Thyroid gland (tissue), 4 donors: ENCODE data around the gene NUP93. TPM values are rescaled to one million over a fixed set of nuclear protein-coding genes. Genes with fewer than 3 reads are reported as not detected.

Source experiments
- DNase-seq, 2 donors: peaks; one replicate each; pipeline ENCODE4 v3.0.0-alpha.2; 2019
- H3K27ac ChIP-seq, 3 donors: fragments of 200-600 bp; sonication (generic); 1 replicate in 2 of 3; 2 replicates in 1 of 3; pipeline ENCODE4 v1.5.1; 2016 to 2019; ENCODE audit warnings: mild to moderate bottlenecking in 1 of 3, moderate library complexity in 1 of 3
- H3K27me3 ChIP-seq: fragments of 200-600 bp; sonication (generic); one replicate; pipeline ENCODE4 v1.5.1; 2019
- H3K36me3 ChIP-seq, 2 donors: fragments of 200-600 bp; sonication (generic); one replicate each; pipeline ENCODE4 v1.5.1; 2016 to 2019
- H3K4me1 ChIP-seq, 2 donors: fragments of 200-600 bp; sonication (generic); one replicate each; pipeline ENCODE4 v1.5.1; 2017 to 2019
- H3K4me3 ChIP-seq, 3 donors: fragments of 200-600 bp; sonication (generic); replicated peaks in 1 of 3; 1 replicate in 2 of 3; 2 replicates in 1 of 3; pipeline ENCODE4 v1.5.1; 2016; ENCODE audit warnings: mild to moderate bottlenecking in 1 of 3
- H3K9me3 ChIP-seq: fragments of 200-600 bp; sonication (generic); one replicate; pipeline ENCODE4 v1.5.1; 2017
- POLR2A ChIP-seq, 2 donors: fragments of 450-650 bp; IDR thresholded peaks; one replicate each; pipeline ENCODE4 v1.6.1; 2017; ENCODE audit warnings: antibody characterized with exemption in 2 of 2, mild to moderate bottlenecking in 2 of 2, moderate library complexity in 1 of 2
- WGBS, 2 donors: methylation state at CpG; one replicate each; pipeline ENCODE4 v1.1.5; 2017; 5-methylcytosine and 5-hydroxymethylcytosine counted together
- intact Hi-C: fragments of 100-400 bp; cut with DNase I; formaldehyde crosslinking; loops from one replicate; pipeline ENCODE4 v1.15.1; 2023
- total RNA-seq, 4 donors: library from RNA; depleted of rRNA; stranded (reverse); fragments of >200 nt; gene quantifications; one replicate each; pipeline ENCODE4 v1.2.3, GENCODE V29; 2016
- TF ChIP-seq, protein P1 (sequence below), 6 experiments: fragments of 200-600 bp in 3 of 6; fragments of 450-650 bp in 3 of 6; sonication (generic) in 3 of 6; IDR thresholded peaks; one replicate each; pipeline ENCODE4 v1.5.1; 2016 to 2019; ENCODE audit warnings: antibody characterized with exemption in 6 of 6, mild to moderate bottlenecking in 2 of 6, inconsistent platforms in 1 of 6, moderate library complexity in 1 of 6

Gene NUP93
- total RNA-seq, 4 donors from 2014 or later = 70.1 to 150 (median 97.4) TPM

GRCh38 chr16:56765949-56766348 lies 36.0 kb downstream of the NUP93 start:
- Histone ChIP-seq H3K4me3 (no peak overlapping the region), H3K27me3 (no peaks in the 10 kb centered on the region), H3K4me1 (peaks cover 10 to 27% of the 10 kb centered on the region in 2 donors), H3K27ac (no peak overlapping the region), H3K9me3 (no peaks in the 10 kb centered on the region), H3K36me3 (peaks cover 0 to 3% of the 10 kb centered on the region in 2 donors)
- intact Hi-C loops = no loop called here
- TF ChIP-seq POLR2A (IDR thresholded peaks at IDR 0.05) = no peak
- TF ChIP-seq, protein P1, sequence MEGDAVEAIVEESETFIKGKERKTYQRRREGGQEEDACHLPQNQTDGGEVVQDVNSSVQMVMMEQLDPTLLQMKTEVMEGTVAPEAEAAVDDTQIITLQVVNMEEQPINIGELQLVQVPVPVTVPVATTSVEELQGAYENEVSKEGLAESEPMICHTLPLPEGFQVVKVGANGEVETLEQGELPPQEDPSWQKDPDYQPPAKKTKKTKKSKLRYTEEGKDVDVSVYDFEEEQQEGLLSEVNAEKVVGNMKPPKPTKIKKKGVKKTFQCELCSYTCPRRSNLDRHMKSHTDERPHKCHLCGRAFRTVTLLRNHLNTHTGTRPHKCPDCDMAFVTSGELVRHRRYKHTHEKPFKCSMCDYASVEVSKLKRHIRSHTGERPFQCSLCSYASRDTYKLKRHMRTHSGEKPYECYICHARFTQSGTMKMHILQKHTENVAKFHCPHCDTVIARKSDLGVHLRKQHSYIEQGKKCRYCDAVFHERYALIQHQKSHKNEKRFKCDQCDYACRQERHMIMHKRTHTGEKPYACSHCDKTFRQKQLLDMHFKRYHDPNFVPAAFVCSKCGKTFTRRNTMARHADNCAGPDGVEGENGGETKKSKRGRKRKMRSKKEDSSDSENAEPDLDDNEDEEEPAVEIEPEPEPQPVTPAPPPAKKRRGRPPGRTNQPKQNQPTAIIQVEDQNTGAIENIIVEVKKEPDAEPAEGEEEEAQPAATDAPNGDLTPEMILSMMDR (IDR thresholded peaks at IDR 0.05) = no peak
- WGBS, 2 donors = 92 to 98% methylated on average over 4 of the region's 4 CpGs
- no peak for DNase-seq

DNA sequence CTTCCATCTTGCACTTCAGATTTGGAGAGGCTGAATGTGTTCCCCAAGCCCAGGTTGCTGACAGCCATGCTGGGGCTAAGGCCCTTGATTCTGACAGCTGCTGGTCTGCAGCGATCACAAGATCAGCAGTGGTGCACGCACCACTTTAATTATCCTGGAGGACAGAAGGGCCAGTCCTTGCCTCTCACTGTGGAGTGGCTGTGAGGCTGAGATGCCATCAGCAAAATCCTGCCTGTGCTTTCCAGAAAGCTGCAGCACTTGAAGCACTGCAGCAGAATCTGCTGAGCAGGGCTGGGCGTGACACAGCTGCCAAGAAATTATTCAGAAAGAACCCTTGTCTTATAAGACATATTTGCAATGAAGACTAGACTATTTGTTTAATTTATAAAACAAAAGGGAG lies 37.1 kb downstream of the NUP93 start:
- intact Hi-C loops = no loop called here
- Histone ChIP-seq H3K36me3 (no peaks in the 10 kb centered on the region), H3K27me3 (no peaks in the 10 kb centered on the region), H3K9me3 (no peaks in the 10 kb centered on the region), H3K4me3 (no peak overlapping the region), H3K27ac (peak overlapping the region; percentile 18 to 48 (median 45)), H3K4me1 (peaks cover 10 to 27% of the 10 kb centered on the region in 2 donors)
- TF ChIP-seq POLR2A (IDR thresholded peaks at IDR 0.05) = no peak
- TF ChIP-seq, protein P1 (IDR thresholded peaks at IDR 0.05) = no peak
- WGBS, 2 donors = 30 to 34% methylated on average over 3 of the region's 3 CpGs
- DNase-seq = peak; percentile 57 to 70

DNA sequence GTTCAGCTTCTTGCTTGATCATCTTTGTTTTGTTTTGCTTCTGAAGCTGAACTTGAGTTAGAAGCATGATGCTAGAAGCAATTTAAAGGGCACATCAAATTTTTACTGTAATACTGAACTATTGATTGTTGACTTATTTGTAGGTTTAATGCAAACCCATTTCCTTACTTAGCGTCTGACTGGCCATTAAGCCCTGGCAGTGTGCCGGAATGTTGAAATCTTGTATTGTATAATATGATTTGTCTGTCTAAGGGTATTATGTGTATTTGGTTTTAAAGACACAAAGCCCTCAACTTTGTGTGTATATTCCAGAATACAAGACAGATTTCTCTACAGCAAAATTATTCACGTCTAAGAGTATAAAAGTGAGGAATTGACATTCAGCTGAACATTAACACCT lies 39.7 kb downstream of the NUP93 start:
- WGBS, 2 donors = 87 to 89% methylated on average over 3 of the region's 3 CpGs
- peaks cover 17 to 32% of the 10 kb centered on the region in 2 donors for H3K4me1 ChIP-seq
- peak overlapping the region in 2 of 3 donors; percentile 42 to 65 for H3K27ac ChIP-seq
- H3K36me3 ChIP-seq = no peaks in the 10 kb centered on the region
- H3K4me3 ChIP-seq = no peak overlapping the region
- no peaks in the 10 kb centered on the region for H3K27me3 ChIP-seq
- intact Hi-C loops = no loop called here
- no peaks in the 10 kb centered on the region for H3K9me3 ChIP-seq
- DNase-seq = no peak
- TF ChIP-seq, protein P1 (IDR thresholded peaks at IDR 0.05) = no peak
- TF ChIP-seq POLR2A (IDR thresholded peaks at IDR 0.05) = no peak

GRCh38 chr16:56771558-56772279 lies 41.8 kb downstream of the NUP93 start:
- intact Hi-C loops = no loop called here

GRCh38 chr16:56773532-56773931 lies 43.6 kb downstream of the NUP93 start:
- no peak overlapping the region for H3K4me3 ChIP-seq
- no peaks in the 10 kb centered on the region for H3K9me3 ChIP-seq
- no peaks in the 10 kb centered on the region for H3K27me3 ChIP-seq
- 67 to 71% methylated on average over 3 of the region's 3 CpGs for WGBS, 2 donors
- H3K27ac ChIP-seq = no peak overlapping the region
- no peak for TF ChIP-seq POLR2A (IDR thresholded peaks at IDR 0.05)
- TF ChIP-seq, protein P1 (IDR thresholded peaks at IDR 0.05) = no peak
- DNase-seq = no peak
- H3K36me3 ChIP-seq = no peaks in the 10 kb centered on the region
- peaks cover 27 to 34% of the 10 kb centered on the region in 2 donors for H3K4me1 ChIP-seq
- intact Hi-C loops = no loop called here

More at GRCh38 chr16:56771558-56772279, 41.8 kb downstream of the NUP93 start:
- peaks cover 27 to 39% of the 10 kb centered on the region in 2 donors for H3K4me1 ChIP-seq
- TF ChIP-seq, protein P1 (IDR thresholded peaks at IDR 0.05) = no peak
- TF ChIP-seq POLR2A (IDR thresholded peaks at IDR 0.05) = no peak
- 90 to 94% methylated on average over 5 of the region's 5 CpGs for WGBS, 2 donors
- H3K27ac ChIP-seq = no peak overlapping the region
- no peaks in the 10 kb centered on the region for H3K36me3 ChIP-seq
- H3K9me3 ChIP-seq = no peaks in the 10 kb centered on the region
- H3K4me3 ChIP-seq = no peak overlapping the region
- no peaks in the 10 kb centered on the region for H3K27me3 ChIP-seq
- no peak for DNase-seq
